Measurements from ENCODE around the gene ZC3H12C.
"Not testable (repeated sequence)": the region's sequence is repeated elsewhere in the genome, so short reads cannot be mapped to it uniquely, and the experiment has no call there.

The ZC3H12C gene

GRCh38 chr11:110092515-110093406 is at the start of gene ZC3H12C:
Gene ZC3H12C (plus strand): TSS chr11:110093392. CDS start chr11:110093412, 20 bp downstream.
- peak; percentile 79 for DNase-seq (ENCODE audit: low spot score)

- no peak for DNase-seq (ENCODE audit: low spot score)
Measured at GRCh38 chr11:110044226-110044968, 48.8 kb upstream of the ZC3H12C start.

- no peak for DNase-seq (ENCODE audit: low spot score)
Measured at GRCh38 chr11:110046775-110047380, 46.3 kb upstream of the ZC3H12C start.

- DNase-seq (ENCODE audit: low spot score) = no peak
Measured at GRCh38 chr11:110049501-110050200, 43.5 kb upstream of the ZC3H12C start.

- DNase-seq (ENCODE audit: low spot score) = no peak
Measured at GRCh38 chr11:110050201-110050506, 43.0 kb upstream of the ZC3H12C start.

- DNase-seq (ENCODE audit: low spot score) = no peak
Measured at GRCh38 chr11:110053848-110054414, 39.3 kb upstream of the ZC3H12C start.

GRCh38 chr11:110056956-110057355 is 36.2 kb upstream of the ZC3H12C start:
- no peak for DNase-seq (ENCODE audit: low spot score)

- no peak for DNase-seq (ENCODE audit: low spot score)
Measured at GRCh38 chr11:110059706-110060463, 33.3 kb upstream of the ZC3H12C start.

- DNase-seq (ENCODE audit: low spot score) = no peak
Measured at GRCh38 chr11:110061296-110061695, 31.9 kb upstream of the ZC3H12C start.

GRCh38 chr11:110062247-110062646 is 30.9 kb upstream of the ZC3H12C start:
- DNase-seq (ENCODE audit: low spot score) = no peak

GRCh38 chr11:110065189-110065588 is 28.0 kb upstream of the ZC3H12C start:
- DNase-seq (ENCODE audit: low spot score) = no peak

- DNase-seq (ENCODE audit: low spot score) = not testable (repeated sequence)
Measured at GRCh38 chr11:110068001-110068400, 25.2 kb upstream of the ZC3H12C start.

GRCh38 chr11:110069158-110069737 is 23.9 kb upstream of the ZC3H12C start:
- DNase-seq (ENCODE audit: low spot score) = no peak

GRCh38 chr11:110070176-110070575 is 23.0 kb upstream of the ZC3H12C start:
- no peak for DNase-seq (ENCODE audit: low spot score)

- DNase-seq (ENCODE audit: low spot score) = no peak
Measured at GRCh38 chr11:110071197-110071596, 22.0 kb upstream of the ZC3H12C start.

GRCh38 chr11:110072930-110073329 is 20.3 kb upstream of the ZC3H12C start:
- no peak for DNase-seq (ENCODE audit: low spot score)

- DNase-seq (ENCODE audit: low spot score) = no peak
Measured at GRCh38 chr11:110074499-110074898, 18.7 kb upstream of the ZC3H12C start.

GRCh38 chr11:110075105-110075846 is 17.9 kb upstream of the ZC3H12C start:
- no peak for DNase-seq (ENCODE audit: low spot score)

GRCh38 chr11:110075847-110076208 is 17.4 kb upstream of the ZC3H12C start:
- DNase-seq (ENCODE audit: low spot score) = no peak

- no peak for DNase-seq (ENCODE audit: low spot score)
Measured at GRCh38 chr11:110076371-110076965, 16.7 kb upstream of the ZC3H12C start.

All from iPS-NIHi11 (cell line).